ENCODE results near the gene TNFRSF14.

TNFRSF14 gene

DNA sequence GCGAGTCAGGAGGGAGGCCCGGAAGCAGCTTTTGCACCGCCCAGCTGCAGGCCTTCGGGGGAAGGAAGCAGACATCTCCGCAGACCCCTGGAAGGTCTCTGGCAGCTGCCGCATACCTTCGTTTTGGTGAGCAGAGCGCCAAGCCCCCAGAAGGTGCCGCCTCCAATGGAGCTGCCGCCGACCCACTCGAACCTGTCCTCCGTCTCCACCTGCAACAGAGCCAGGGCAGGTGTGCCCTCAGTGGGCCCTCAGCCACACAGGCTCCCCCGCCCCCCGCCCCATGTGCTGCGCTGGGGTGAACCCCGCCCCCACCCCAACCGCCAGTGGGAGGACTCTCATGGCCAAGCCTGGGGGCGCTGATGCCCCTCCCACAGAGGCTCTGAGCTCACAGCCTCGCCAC, 36.0 kb upstream of the TNFRSF14 start:
- ChIA-PET CTCF (interaction anchor here (1.2 to 1.4 kb wide), 2 partner anchors 28 to 31 kb away, joined by 3 to 5 read pairs; no protein-coding TSS in a partner anchor), POLR2A (no interaction called here)
- no peak overlapping the region for H3K4me3 ChIP-seq (ENCODE audit: low read depth, low read length)
- DNase-seq (ENCODE audit: low read depth, low spot score), result no peak
- TF ChIP-seq CTCF (IDR thresholded peaks at IDR 0.05; ENCODE audit: insufficient read depth, low read length, missing control alignments), result no peak

DNA sequence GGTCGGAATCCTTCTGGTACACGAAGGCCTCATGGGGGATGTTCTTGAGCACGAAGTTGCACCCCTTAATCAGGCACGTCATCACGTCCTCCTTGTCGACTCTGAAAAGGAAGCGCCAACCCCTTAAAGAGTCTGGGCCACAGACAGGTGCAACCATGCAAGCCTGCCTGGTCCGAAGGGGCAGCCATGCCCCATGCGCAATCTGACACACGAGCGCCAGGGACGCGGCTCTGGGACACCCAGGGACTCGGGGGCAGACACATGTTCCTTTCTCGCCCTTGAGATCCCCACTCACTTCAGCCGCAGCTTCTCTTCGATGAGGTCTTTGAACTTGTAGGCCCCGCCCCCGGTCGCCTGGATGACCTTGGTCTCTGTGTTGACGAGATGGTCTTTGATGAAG, 35.4 kb upstream of the TNFRSF14 start:
- CTCF ChIA-PET, result interaction anchor here (1.2 to 1.4 kb wide), 2 partner anchors 27 to 32 kb away, joined by 3 to 5 read pairs; no protein-coding TSS in a partner anchor
- no peak for DNase-seq (ENCODE audit: low read depth, low spot score)
- POLR2A ChIA-PET, result no interaction called here
- no peak overlapping the region for H3K4me3 ChIP-seq (ENCODE audit: low read depth, low read length)
- no peak for TF ChIP-seq CTCF (IDR thresholded peaks at IDR 0.05; ENCODE audit: insufficient read depth, low read length, missing control alignments)

- no peak overlapping the region for H3K4me3 ChIP-seq (ENCODE audit: low read depth, low read length)
- no peak for DNase-seq (ENCODE audit: low read depth, low spot score)
- POLR2A ChIA-PET, result no interaction called here
- CTCF ChIA-PET, result no interaction called here
- TF ChIP-seq CTCF (IDR thresholded peaks at IDR 0.05; ENCODE audit: insufficient read depth, low read length, missing control alignments), result no peak
Measured at GRCh38 chr1:2522230-2522629, 33.9 kb upstream of the TNFRSF14 start.

- no peak for DNase-seq (ENCODE audit: low read depth, low spot score)
- ChIA-PET POLR2A (interaction anchor here (0.7 kb wide), 1 partner anchor 10 kb away, joined by 3 read pairs; no protein-coding TSS in a partner anchor), CTCF (interaction anchor here (1.1 to 4.6 kb wide), 3 partner anchors 11 to 25 kb away, joined by 3 to 24 read pairs (median 17); no protein-coding TSS in a partner anchor)
- H3K4me3 ChIP-seq (ENCODE audit: low read depth, low read length), result no peak overlapping the region
- TF ChIP-seq CTCF (IDR thresholded peaks at IDR 0.05; ENCODE audit: insufficient read depth, low read length, missing control alignments), result peak; percentile 2
Measured at GRCh38 chr1:2523191-2523890, 32.8 kb upstream of the TNFRSF14 start.

- TF ChIP-seq CTCF (IDR thresholded peaks at IDR 0.05; ENCODE audit: insufficient read depth, low read length, missing control alignments), result no peak
- no peak for DNase-seq (ENCODE audit: low read depth, low spot score)
- peak overlapping the region; percentile 91 for H3K4me3 ChIP-seq (ENCODE audit: low read depth, low read length)
- POLR2A ChIA-PET, result interaction anchor here (0.7 kb wide), 1 partner anchor 10 kb away, joined by 3 read pairs; no protein-coding TSS in a partner anchor
- CTCF ChIA-PET, result interaction anchor here (0.8 to 4.6 kb wide), 4 partner anchors 10 to 24 kb away, joined by 3 to 24 read pairs (median 10); no protein-coding TSS in a partner anchor
Measured at GRCh38 chr1:2523891-2524609, 32.1 kb upstream of the TNFRSF14 start.

- ChIA-PET CTCF (interaction anchor here (3.7 to 4.6 kb wide), 2 partner anchors 9 to 22 kb away, joined by 17 to 24 read pairs; no protein-coding TSS in a partner anchor), POLR2A (interaction anchor here (0.7 to 1.4 kb wide), 5 partner anchors 10 to 113 kb away, joined by 3 to 8 read pairs (median 3); partner anchors contain the start of gene PEX10)
- no peak for TF ChIP-seq CTCF (IDR thresholded peaks at IDR 0.05; ENCODE audit: insufficient read depth, low read length, missing control alignments)
- no peak for DNase-seq (ENCODE audit: low read depth, low spot score)
- H3K4me3 ChIP-seq (ENCODE audit: low read depth, low read length), result peak overlapping the region; percentile 91
Measured at GRCh38 chr1:2525572-2525919, 30.6 kb upstream of the TNFRSF14 start.

Data from AG04449 (cell line).